Liver (tissue), 9 donors: Measurements from ENCODE around the gene CLEC17A. TPM values are rescaled to one million over a fixed set of nuclear protein-coding genes. Genes with fewer than 3 reads are reported as not detected.

Experiments
- DNase-seq: peaks from one replicate; pipeline ENCODE4 v3.0.0-alpha.2; 2017; ENCODE audit warnings: low spot score
- H3K27ac ChIP-seq, 2 donors: one replicate each; pipeline ENCODE4 v1.7.0; 2013; ENCODE audit warnings: inconsistent platforms in 2 of 2, low read length in 2 of 2, control low read depth in 1 of 2, low read depth in 1 of 2, mild to moderate bottlenecking in 1 of 2
- H3K27me3 ChIP-seq, 4 donors: one replicate each; pipeline versions ENCODE4 v1.6.1 to v1.7.0; 2013; ENCODE audit warnings: low read length in 3 of 4, inconsistent platforms in 1 of 4, mild to moderate bottlenecking in 1 of 4, moderate library complexity in 1 of 4; ENCODE audit not compliant: control insufficient read depth in 4 of 4, insufficient read depth in 4 of 4
- H3K36me3 ChIP-seq, 4 donors: one replicate each; pipeline versions ENCODE4 v1.6.1 to v1.7.0; 2013; ENCODE audit warnings: low read length in 3 of 4, mild to moderate bottlenecking in 3 of 4, low read depth in 1 of 4, moderate library complexity in 1 of 4; ENCODE audit not compliant: control insufficient read depth in 4 of 4, insufficient read depth in 3 of 4
- H3K4me1 ChIP-seq, 4 donors: one replicate each; pipeline versions ENCODE4 v1.6.1 to v1.7.0; 2013; ENCODE audit warnings: low read length in 3 of 4, mild to moderate bottlenecking in 3 of 4, moderate library complexity in 1 of 4; ENCODE audit not compliant: control insufficient read depth in 4 of 4, insufficient read depth in 4 of 4
- H3K4me3 ChIP-seq, 3 donors: one replicate each; pipeline versions ENCODE4 v1.6.1 to v1.7.0; 2013; ENCODE audit warnings: low read length in 3 of 3, control low read depth in 1 of 3, low read depth in 1 of 3, mild to moderate bottlenecking in 1 of 3
- H3K9ac ChIP-seq, 2 donors: one replicate each; pipeline ENCODE4 v1.7.0; 2013; ENCODE audit warnings: low read length in 2 of 2, mild to moderate bottlenecking in 2 of 2, moderate library complexity in 2 of 2, control low read depth in 1 of 2, low read depth in 1 of 2
- H3K9me3 ChIP-seq, 4 donors: one replicate each; pipeline versions ENCODE4 v1.6.1 to v1.7.0; 2013; ENCODE audit warnings: low read length in 3 of 4; ENCODE audit not compliant: control insufficient read depth in 4 of 4
- ATF3 ChIP-seq: IDR thresholded peaks from 2 replicates; pipeline ENCODE4 v1.6.1; 2016; ENCODE audit warnings: antibody characterized with exemption
- CTCF ChIP-seq: fragments of 150-350 bp; IDR thresholded peaks from 2 replicates; pipeline ENCODE4 v1.5.1; 2017; ENCODE audit warnings: improper control_type of control experiment, low read depth, low read length; ENCODE audit not compliant: missing input control
- EGR1 ChIP-seq, 2 donors: IDR thresholded peaks; 2 replicates each; pipeline ENCODE4 v1.6.1; 2016 to 2018; ENCODE audit warnings: antibody characterized with exemption in 2 of 2, low read depth in 2 of 2
- FOXA1 ChIP-seq: IDR thresholded peaks from 2 replicates; pipeline ENCODE4 v1.6.1; 2016; ENCODE audit warnings: antibody characterized with exemption
- FOXA2 ChIP-seq: IDR thresholded peaks from 2 replicates; pipeline ENCODE4 v1.6.1; 2016; ENCODE audit warnings: antibody characterized with exemption
- GABPA ChIP-seq, 2 donors: IDR thresholded peaks in 1 of 2; conservative IDR thresholded peaks in 1 of 2; 2 replicates each; pipeline ENCODE4 v1.6.1; 2016; ENCODE audit warnings: antibody characterized with exemption in 2 of 2, mild to moderate bottlenecking in 1 of 2, moderate library complexity in 1 of 2
- HNF4A ChIP-seq, 2 donors: conservative IDR thresholded peaks; 2 replicates each; pipeline ENCODE4 v1.6.1; 2016; ENCODE audit warnings: antibody characterized with exemption in 2 of 2, mild to moderate bottlenecking in 2 of 2
- HNF4G ChIP-seq: IDR thresholded peaks from 2 replicates; pipeline ENCODE4 v1.6.1; 2016; ENCODE audit warnings: antibody characterized with exemption
- JUND ChIP-seq, 2 donors: IDR thresholded peaks; 2 replicates each; pipeline ENCODE4 v1.6.1; 2016; ENCODE audit warnings: antibody characterized with exemption in 2 of 2
- MAX ChIP-seq: IDR thresholded peaks from 2 replicates; pipeline ENCODE4 v1.6.1; 2016; ENCODE audit warnings: antibody characterized with exemption
- NR2F2 ChIP-seq: IDR thresholded peaks from 2 replicates; pipeline ENCODE4 v1.6.1; 2016; ENCODE audit warnings: antibody characterized with exemption
- RAD21 ChIP-seq, 2 donors: IDR thresholded peaks; 2 replicates each; pipeline ENCODE4 v1.6.1; 2016; ENCODE audit warnings: antibody characterized with exemption in 2 of 2, mild to moderate bottlenecking in 2 of 2
- REST ChIP-seq: IDR thresholded peaks from 2 replicates; pipeline ENCODE4 v1.6.1; 2016; ENCODE audit warnings: antibody characterized with exemption, mild to moderate bottlenecking
- RXRA ChIP-seq, 2 donors: IDR thresholded peaks; 2 replicates each; pipeline ENCODE4 v1.6.1; 2017 to 2018; ENCODE audit warnings: antibody characterized with exemption in 2 of 2, mild to moderate bottlenecking in 1 of 2
- SP1 ChIP-seq: IDR thresholded peaks from 2 replicates; pipeline ENCODE4 v1.6.1; 2018; ENCODE audit warnings: antibody characterized with exemption, mild to moderate bottlenecking
- TAF1 ChIP-seq: conservative IDR thresholded peaks from 2 replicates; pipeline ENCODE4 v1.6.1; 2016; ENCODE audit warnings: antibody characterized with exemption, mild to moderate bottlenecking
- YY1 ChIP-seq: IDR thresholded peaks from 2 replicates; pipeline ENCODE4 v1.6.1; 2016; ENCODE audit warnings: antibody characterized with exemption, mild to moderate bottlenecking
- ZBTB33 ChIP-seq: IDR thresholded peaks from 2 replicates; pipeline ENCODE4 v1.6.1; 2016; ENCODE audit warnings: antibody characterized with exemption
- WGBS: extraction: QIAGEN DNeasy Blood & Tissue Kit; methylation state at CpG from one replicate; pipeline ENCODE4 v1.1.7; 2013; 5-methylcytosine and 5-hydroxymethylcytosine counted together
- polyA plus RNA-seq, 2 donors: library from polyadenylated mRNA; stranded (reverse) in 1 of 2; unstranded in 1 of 2; fragments of 200-250 nt in 1 of 2; fragments of >200 nt in 1 of 2; fragmentation: Nextera tagmentation in 1 of 2; extraction: Ambion mirVana in 1 of 2; gene quantifications; one replicate each; pipeline versions ENCODE4 v1.2.1 to v1.2.3, GENCODE V29; 2013 to 2015
- total RNA-seq, 2 donors: library from RNA; depleted of rRNA; stranded (reverse); fragments of >200 nt; gene quantifications; one replicate each; pipeline ENCODE4 v1.2.3, GENCODE V29; 2014
- donor health status: healthy.
- donor health status: healthy.
- donor health status: healthy.
- donor health status: healthy.
- donor health status: healthy.

The CLEC17A gene
- total and polyA plus RNA-seq, 4 donors, result 0.22 to 0.28 TPM; not detected in 2

- H3K4me1 ChIP-seq, result peaks cover 6 to 36% (median 27%) of the 10 kb centered on the region in 4 donors
- no peak for TF ChIP-seq HNF4A (conservative IDR thresholded peaks at IDR 0.05)
- no peak for TF ChIP-seq TAF1
- no peak for TF ChIP-seq HNF4G
- no peak for TF ChIP-seq EGR1 (IDR thresholded peaks at IDR 0.05; ENCODE audit: low read depth in 2 of 2)
- no peak for TF ChIP-seq FOXA1
- TF ChIP-seq RXRA (IDR thresholded peaks at IDR 0.05), result no peak
- peak; percentile 94 for TF ChIP-seq NR2F2
- TF ChIP-seq ZBTB33, result no peak
- TF ChIP-seq MAX, result no peak
- no peak overlapping the region for H3K4me3 ChIP-seq
- H3K9me3 ChIP-seq, result no peaks in the 10 kb centered on the region
- no peaks in the 10 kb centered on the region for H3K27me3 ChIP-seq
- peaks cover 0 to 7% (median 2%) of the 10 kb centered on the region in 4 donors for H3K36me3 ChIP-seq
- 79% methylated on average over 28 of the region's 28 CpGs for WGBS
- DNase-seq, result no peak
- H3K9ac ChIP-seq, result peak overlapping the region in 1 of 2 donors; percentile 12
- peak overlapping the region; percentile 25 to 39 for H3K27ac ChIP-seq
Observed at GRCh38 chr19:14559916-14560775, 22.7 kb upstream of the CLEC17A start.

GRCh38 chr19:14560776-14561108 is 22.1 kb upstream of the CLEC17A start:
- Histone ChIP-seq H3K36me3 (peaks cover 0 to 11% (median 2%) of the 10 kb centered on the region in 4 donors), H3K27ac (peak overlapping the region; percentile 25 to 39), H3K9me3 (no peaks in the 10 kb centered on the region), H3K9ac (peak overlapping the region in 1 of 2 donors; percentile 12), H3K4me1 (peaks cover 6 to 35% (median 25%) of the 10 kb centered on the region in 4 donors), H3K27me3 (no peaks in the 10 kb centered on the region), H3K4me3 (no peak overlapping the region)
- no peak for DNase-seq
- TF ChIP-seq GABPA (IDR thresholded peaks at IDR 0.05 in 1 of 2, conservative IDR thresholded peaks at IDR 0.05 in 1 of 2) (no peak), NR2F2 (no peak), YY1 (no peak), ATF3 (no peak), CTCF (no peak), SP1 (no peak), ZBTB33 (no peak), JUND (IDR thresholded peaks at IDR 0.05) (no peak), TAF1 (no peak), RAD21 (IDR thresholded peaks at IDR 0.05) (no peak), HNF4G (no peak), FOXA2 (no peak), HNF4A (conservative IDR thresholded peaks at IDR 0.05) (no peak), RXRA (IDR thresholded peaks at IDR 0.05) (no peak), EGR1 (IDR thresholded peaks at IDR 0.05; ENCODE audit: low read depth in 2 of 2) (no peak), MAX (no peak), FOXA1 (no peak), REST (no peak)
- WGBS, result 90% methylated on average over 6 of the region's 6 CpGs
